PC-9 (cell line): ENCODE measurements around the gene NT5M.

Experiments
- EZH2 ChIP-seq: fragments of 200-600 bp; sonication (generic); IDR thresholded peaks from 2 replicates; pipeline ENCODE4 v1.8.0; 2017; ENCODE audit warnings: antibody characterized with exemption, low read depth
- TF ChIP-seq, protein P1 (sequence below): fragments of 200-600 bp; sonication (generic); conservative IDR thresholded peaks from 2 replicates; pipeline ENCODE4 v1.6.1; 2017; ENCODE audit warnings: mixed run types, antibody characterized with exemption, mild to moderate bottlenecking, moderate library complexity

DNA sequence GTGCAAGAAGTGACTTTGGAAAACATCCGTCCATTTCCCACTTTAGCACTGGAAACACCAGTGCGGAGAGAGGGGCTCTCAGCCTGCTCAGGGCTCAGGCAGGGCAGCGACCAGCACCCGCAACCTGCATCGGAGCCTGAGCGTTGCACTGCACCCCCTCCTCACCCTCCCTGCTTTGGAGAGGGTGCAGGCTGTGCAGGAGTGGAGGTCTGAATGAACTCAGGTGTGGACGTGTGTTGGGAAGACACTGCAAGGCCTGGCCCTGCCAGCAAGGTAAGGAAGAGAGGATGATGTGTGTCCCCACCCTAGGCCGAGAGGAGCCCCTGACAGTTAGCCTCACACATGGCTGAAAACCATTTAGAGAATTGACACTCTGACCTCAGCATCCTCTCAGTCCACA is 81.8 kb downstream of the NT5M start:
- TF ChIP-seq, protein P1, sequence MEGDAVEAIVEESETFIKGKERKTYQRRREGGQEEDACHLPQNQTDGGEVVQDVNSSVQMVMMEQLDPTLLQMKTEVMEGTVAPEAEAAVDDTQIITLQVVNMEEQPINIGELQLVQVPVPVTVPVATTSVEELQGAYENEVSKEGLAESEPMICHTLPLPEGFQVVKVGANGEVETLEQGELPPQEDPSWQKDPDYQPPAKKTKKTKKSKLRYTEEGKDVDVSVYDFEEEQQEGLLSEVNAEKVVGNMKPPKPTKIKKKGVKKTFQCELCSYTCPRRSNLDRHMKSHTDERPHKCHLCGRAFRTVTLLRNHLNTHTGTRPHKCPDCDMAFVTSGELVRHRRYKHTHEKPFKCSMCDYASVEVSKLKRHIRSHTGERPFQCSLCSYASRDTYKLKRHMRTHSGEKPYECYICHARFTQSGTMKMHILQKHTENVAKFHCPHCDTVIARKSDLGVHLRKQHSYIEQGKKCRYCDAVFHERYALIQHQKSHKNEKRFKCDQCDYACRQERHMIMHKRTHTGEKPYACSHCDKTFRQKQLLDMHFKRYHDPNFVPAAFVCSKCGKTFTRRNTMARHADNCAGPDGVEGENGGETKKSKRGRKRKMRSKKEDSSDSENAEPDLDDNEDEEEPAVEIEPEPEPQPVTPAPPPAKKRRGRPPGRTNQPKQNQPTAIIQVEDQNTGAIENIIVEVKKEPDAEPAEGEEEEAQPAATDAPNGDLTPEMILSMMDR: no peak
- TF ChIP-seq EZH2: no peak
